Gastroesophageal sphincter (tissue), 4 donors: Measurements from ENCODE around the gene CBFB. TPM values are rescaled to one million over a fixed set of nuclear protein-coding genes. Genes with fewer than 3 reads are reported as not detected.

Source experiments
- ATAC-seq: fragments of 150-250 bp; one replicate; pipeline ENCODE4 v1.9.1; 2016; ENCODE audit warnings: mild to moderate bottlenecking, moderate library complexity
- H3K27ac ChIP-seq, 4 donors: fragments of 200-600 bp; sonication (generic) in 3 of 4; 1 replicate in 3 of 4; 2 replicates in 1 of 4; pipeline ENCODE4 v1.5.1; 2016 to 2019
- H3K27me3 ChIP-seq: fragments of 200-600 bp; sonication (generic); one replicate; pipeline ENCODE4 v1.5.1; 2019
- H3K36me3 ChIP-seq, 2 donors: fragments of 200-600 bp; sonication (generic); one replicate each; pipeline ENCODE4 v1.5.1; 2019; ENCODE audit warnings: control low read depth in 1 of 2
- H3K4me1 ChIP-seq, 3 donors: fragments of 200-600 bp; sonication (generic); 1 replicate in 2 of 3; 2 replicates in 1 of 3; pipeline ENCODE4 v1.5.1; 2016 to 2019; ENCODE audit warnings: control low read depth in 2 of 3
- H3K4me3 ChIP-seq, 2 donors: fragments of 200-600 bp; sonication (generic); one replicate each; pipeline ENCODE4 v1.5.1; 2019; ENCODE audit warnings: mild to moderate bottlenecking in 1 of 2, moderate library complexity in 1 of 2
- H3K9me3 ChIP-seq, 3 donors: fragments of 200-600 bp; sonication (generic); one replicate each; pipeline ENCODE4 v1.5.1; 2017 to 2019; ENCODE audit warnings: control low read depth in 2 of 3
- EP300 ChIP-seq: sonication (generic); formaldehyde crosslinking; IDR thresholded peaks from one replicate; pipeline ENCODE4 v1.6.1; 2017; ENCODE audit warnings: antibody characterized with exemption, mild to moderate bottlenecking
- POLR2A ChIP-seq, 2 donors: fragments of 450-650 bp; IDR thresholded peaks; one replicate each; pipeline ENCODE4 v1.6.1; 2017; ENCODE audit warnings: antibody characterized with exemption in 2 of 2, mild to moderate bottlenecking in 2 of 2, moderate library complexity in 1 of 2
- POLR2AphosphoS5 ChIP-seq: sonication (generic); formaldehyde crosslinking; IDR thresholded peaks from one replicate; pipeline ENCODE4 v1.6.1; 2017; ENCODE audit warnings: antibody characterized with exemption
- WGBS, 2 donors: methylation state at CpG; one replicate each; pipeline ENCODE4 v1.1.5; 2018; ENCODE audit warnings: low coverage in 1 of 2; 5-methylcytosine and 5-hydroxymethylcytosine counted together
- total RNA-seq, 4 donors: library from RNA; depleted of rRNA; stranded (reverse); fragments of >200 nt; gene quantifications; one replicate each; pipeline ENCODE4 v1.1.0, GENCODE V29; 2016
- TF ChIP-seq, protein P1 (sequence below), 4 experiments: fragments of 200-600 bp in 2 of 4; fragments of 450-650 bp in 2 of 4; sonication (generic) in 1 of 4; IDR thresholded peaks; one replicate each; pipeline ENCODE4 v1.5.1; 2017 to 2019; ENCODE audit warnings: antibody characterized with exemption in 4 of 4, mild to moderate bottlenecking in 2 of 4, moderate library complexity in 2 of 4

The CBFB gene
- total RNA-seq, 4 donors from 2014 or later = 26.5 to 39.3 (median 27.5) TPM

DNA sequence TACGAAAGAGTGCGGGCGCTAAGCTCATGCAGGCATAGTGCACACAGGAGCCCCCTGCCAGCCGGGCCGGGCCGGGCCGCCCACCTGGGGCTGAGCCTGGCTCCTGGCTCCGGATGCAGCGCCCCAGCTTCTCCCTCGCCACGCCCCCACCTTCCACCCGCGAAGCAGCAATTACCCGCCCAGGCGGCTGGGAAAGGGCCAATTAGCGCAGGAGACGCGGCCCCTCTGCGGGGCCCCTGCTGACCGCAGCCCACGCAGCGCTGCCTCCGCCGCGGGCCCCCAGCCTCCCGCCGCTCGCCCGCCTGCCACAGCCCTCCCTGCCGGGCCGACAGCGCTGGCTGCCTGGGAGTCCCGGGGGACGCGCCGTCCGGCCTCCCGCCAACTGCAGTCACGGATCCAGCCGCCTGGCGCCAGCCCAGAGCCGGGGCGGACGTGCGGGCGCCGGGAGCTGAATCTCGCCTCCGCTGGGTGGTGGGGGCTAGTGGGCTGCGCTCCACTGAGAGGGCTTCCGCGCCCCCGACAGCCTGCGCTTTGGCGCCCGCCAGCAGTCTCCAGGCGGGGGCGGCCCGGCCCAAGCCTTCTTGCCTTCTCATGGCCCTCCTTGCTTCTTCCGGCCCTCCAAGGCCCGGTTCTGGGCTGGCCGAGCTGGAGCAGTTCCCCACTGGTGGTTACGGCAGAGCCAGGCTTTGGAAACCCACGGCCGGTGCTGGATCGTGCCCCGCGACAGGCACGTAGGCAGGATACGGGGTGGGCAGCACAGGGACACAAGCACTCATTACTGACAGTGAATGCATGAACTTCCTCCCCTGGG, 14.9 kb upstream of the CBFB start:
- H3K4me3 ChIP-seq = peak overlapping the region; percentile 29 to 65
- 0% methylated on average over 1 of the region's 70 CpGs; no CpG with 5 or more reads in 1 of the 2 donors for WGBS, 2 donors
- H3K4me1 ChIP-seq = peaks cover 0 to 23% (median 13%) of the 10 kb centered on the region in 3 donors
- TF ChIP-seq POLR2AphosphoS5 = peak; percentile 40
- TF ChIP-seq POLR2A (IDR thresholded peaks at IDR 0.05) = peak in 1 of 2 donors; percentile 16
- no peak for TF ChIP-seq EP300
- TF ChIP-seq, protein P1, sequence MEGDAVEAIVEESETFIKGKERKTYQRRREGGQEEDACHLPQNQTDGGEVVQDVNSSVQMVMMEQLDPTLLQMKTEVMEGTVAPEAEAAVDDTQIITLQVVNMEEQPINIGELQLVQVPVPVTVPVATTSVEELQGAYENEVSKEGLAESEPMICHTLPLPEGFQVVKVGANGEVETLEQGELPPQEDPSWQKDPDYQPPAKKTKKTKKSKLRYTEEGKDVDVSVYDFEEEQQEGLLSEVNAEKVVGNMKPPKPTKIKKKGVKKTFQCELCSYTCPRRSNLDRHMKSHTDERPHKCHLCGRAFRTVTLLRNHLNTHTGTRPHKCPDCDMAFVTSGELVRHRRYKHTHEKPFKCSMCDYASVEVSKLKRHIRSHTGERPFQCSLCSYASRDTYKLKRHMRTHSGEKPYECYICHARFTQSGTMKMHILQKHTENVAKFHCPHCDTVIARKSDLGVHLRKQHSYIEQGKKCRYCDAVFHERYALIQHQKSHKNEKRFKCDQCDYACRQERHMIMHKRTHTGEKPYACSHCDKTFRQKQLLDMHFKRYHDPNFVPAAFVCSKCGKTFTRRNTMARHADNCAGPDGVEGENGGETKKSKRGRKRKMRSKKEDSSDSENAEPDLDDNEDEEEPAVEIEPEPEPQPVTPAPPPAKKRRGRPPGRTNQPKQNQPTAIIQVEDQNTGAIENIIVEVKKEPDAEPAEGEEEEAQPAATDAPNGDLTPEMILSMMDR (IDR thresholded peaks at IDR 0.05) = peak in 3 of 4 experiments; percentile 43 to 52 (median 47)
- no peaks in the 10 kb centered on the region for H3K36me3 ChIP-seq
- peak; percentile 88 for ATAC-seq
- peak overlapping the region in 3 of 4 donors; percentile 64 to 78 (median 72) for H3K27ac ChIP-seq
- no peaks in the 10 kb centered on the region for H3K27me3 ChIP-seq
- no peaks in the 10 kb centered on the region for H3K9me3 ChIP-seq

DNA sequence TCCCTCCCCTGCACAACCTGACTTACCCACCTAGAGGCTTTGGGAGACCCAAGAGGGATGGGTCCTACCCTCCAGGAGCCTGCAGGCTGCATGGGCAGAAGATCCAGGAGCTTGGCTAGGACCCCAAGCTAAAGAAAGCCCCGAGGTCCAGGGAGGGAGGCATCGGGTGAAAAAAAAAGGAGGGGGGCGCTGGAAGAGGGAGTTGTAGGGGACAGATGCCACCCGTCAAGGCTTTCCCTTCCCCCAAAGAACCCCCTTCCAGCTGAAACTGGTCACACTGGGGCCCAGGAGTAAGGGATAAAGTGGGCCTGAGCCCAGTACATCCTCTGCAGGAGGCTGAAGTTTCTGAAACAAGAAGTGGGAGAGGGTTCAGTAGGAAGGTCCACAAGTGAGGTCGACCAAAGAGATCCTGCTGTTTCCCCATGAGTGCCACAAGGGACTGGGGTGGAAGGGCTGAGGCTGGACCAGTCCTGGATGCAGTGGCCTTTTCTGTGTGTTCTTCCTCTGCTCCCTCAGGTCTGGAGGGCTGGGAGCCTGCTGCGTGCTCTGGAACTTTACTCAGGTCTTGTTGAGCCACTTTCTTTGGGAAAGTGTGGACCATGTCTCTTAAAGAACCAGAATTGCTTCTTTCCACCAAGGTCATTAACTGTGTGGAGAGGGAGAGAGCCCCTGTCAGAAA, 14.2 kb upstream of the CBFB start:
- no peak for TF ChIP-seq POLR2AphosphoS5
- Histone ChIP-seq H3K4me1 (peaks cover 0 to 23% (median 13%) of the 10 kb centered on the region in 3 donors), H3K4me3 (peak overlapping the region in 1 of 2 donors; percentile 65), H3K9me3 (no peaks in the 10 kb centered on the region), H3K36me3 (no peaks in the 10 kb centered on the region), H3K27ac (peak overlapping the region in 2 of 4 donors; percentile 64 to 78), H3K27me3 (no peaks in the 10 kb centered on the region)
- no peak for ATAC-seq
- WGBS, 2 donors = 20 to 57% methylated on average over 1 to 3 of the region's 6 CpGs

DNA sequence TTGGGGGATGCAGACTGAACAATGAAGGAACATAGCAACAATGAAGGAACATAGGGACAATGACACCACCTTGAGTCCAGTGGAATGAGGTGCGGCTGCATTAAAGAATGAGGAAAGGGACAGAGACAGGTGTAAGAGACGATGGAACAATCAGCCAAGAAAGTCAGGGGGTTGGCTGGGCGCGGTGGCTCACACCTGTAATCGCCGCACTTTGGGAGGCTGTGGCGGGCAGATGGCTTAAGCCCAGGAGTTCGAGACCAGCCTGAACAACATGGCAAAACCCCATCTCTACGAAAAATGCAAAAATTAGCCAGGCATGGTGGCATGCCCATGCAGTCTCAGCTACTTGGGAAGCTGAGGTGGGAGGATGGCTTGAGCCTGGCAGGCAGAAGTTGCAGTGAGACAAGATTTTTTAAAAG, 13.6 kb upstream of the CBFB start:
- no peak for ATAC-seq
- Histone ChIP-seq H3K4me1 (peaks cover 0 to 23% (median 13%) of the 10 kb centered on the region in 3 donors), H3K9me3 (no peaks in the 10 kb centered on the region), H3K27me3 (no peaks in the 10 kb centered on the region), H3K36me3 (no peaks in the 10 kb centered on the region), H3K27ac (no peak overlapping the region), H3K4me3 (no peak overlapping the region)
- WGBS, 2 donors = 94% methylated on average over 8 to 9 of the region's 9 CpGs
- TF ChIP-seq POLR2A (IDR thresholded peaks at IDR 0.05) (no peak), POLR2AphosphoS5 (no peak), EP300 (no peak)
- TF ChIP-seq, protein P1 (IDR thresholded peaks at IDR 0.05) = no peak

DNA sequence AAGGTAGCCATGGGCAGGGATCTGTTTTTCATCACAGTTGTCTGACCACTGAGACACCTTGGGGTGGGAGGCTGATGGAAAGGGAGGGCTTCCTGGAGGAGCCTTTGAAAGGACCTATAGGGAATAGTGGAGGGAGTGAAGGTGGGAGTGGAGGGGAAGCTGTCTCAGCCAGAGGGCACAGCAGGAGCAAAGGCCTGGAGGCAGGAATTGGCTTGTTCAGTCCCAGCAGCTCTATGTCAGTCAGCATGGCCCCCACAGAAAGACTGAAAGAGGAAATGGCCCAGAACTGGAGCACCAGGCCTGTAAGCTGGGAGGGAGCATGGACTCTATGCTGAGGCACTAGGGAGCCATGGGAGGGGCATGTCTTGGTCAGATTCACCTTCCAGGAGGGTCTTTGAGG, 12.8 kb upstream of the CBFB start:
- Histone ChIP-seq H3K27ac (no peak overlapping the region), H3K27me3 (no peaks in the 10 kb centered on the region), H3K9me3 (no peaks in the 10 kb centered on the region), H3K4me3 (no peak overlapping the region), H3K36me3 (no peaks in the 10 kb centered on the region), H3K4me1 (peaks cover 0 to 23% (median 13%) of the 10 kb centered on the region in 3 donors)
- ATAC-seq = no peak
- TF ChIP-seq, protein P1 (IDR thresholded peaks at IDR 0.05) = no peak
- TF ChIP-seq POLR2A (IDR thresholded peaks at IDR 0.05) = no peak
- TF ChIP-seq EP300 = no peak
- TF ChIP-seq POLR2AphosphoS5 = no peak

DNA sequence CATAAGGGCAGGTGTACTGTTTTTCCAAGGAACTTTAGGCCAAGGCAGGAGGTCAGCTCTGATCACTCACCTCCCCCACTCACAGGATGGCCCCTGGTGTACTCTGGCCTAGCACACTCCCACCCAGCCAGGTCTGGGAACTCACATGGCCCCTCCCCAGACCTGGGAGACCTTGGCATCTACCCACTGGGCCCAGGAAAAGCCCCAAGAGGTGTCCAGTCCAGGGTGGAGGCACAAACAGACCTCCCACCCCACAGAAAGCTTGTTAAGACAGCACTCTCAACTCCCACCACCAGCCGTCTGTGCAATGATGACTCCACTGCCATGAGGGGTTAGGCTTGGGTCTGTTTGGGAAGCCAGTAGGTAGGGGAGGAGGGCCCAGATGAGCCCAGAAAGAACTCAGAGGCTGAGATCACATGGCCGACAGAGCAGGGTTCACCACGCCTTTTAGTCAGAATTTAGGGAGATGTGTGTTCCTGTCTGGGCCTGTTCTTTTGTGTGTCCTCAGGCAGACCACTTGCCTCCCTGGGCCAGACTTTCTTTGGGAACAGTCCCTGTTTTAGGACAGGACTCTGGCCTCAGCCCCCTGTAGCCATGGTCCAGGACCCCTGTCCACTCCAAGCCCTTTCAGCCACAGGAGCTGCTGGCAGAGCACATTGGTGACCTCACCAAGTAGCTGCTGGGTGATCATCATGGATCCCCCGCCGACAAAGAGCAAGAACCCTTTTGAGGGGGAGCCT, 12.1 kb upstream of the CBFB start:
- Histone ChIP-seq H3K27ac (no peak overlapping the region), H3K4me1 (peaks cover 0 to 23% (median 13%) of the 10 kb centered on the region in 3 donors), H3K9me3 (no peaks in the 10 kb centered on the region), H3K36me3 (no peaks in the 10 kb centered on the region), H3K27me3 (no peaks in the 10 kb centered on the region), H3K4me3 (no peak overlapping the region)
- ATAC-seq = no peak
- WGBS, 2 donors = 96 to 100% methylated on average over 2 to 3 of the region's 5 CpGs
- TF ChIP-seq POLR2AphosphoS5 (no peak), EP300 (no peak), POLR2A (IDR thresholded peaks at IDR 0.05) (no peak)
- TF ChIP-seq, protein P1 (IDR thresholded peaks at IDR 0.05) = no peak
